Colonic mucosa (tissue), 4 donors: ENCODE data around the gene LNP1. TPM values are rescaled to one million over a fixed set of nuclear protein-coding genes. Genes with fewer than 3 reads are reported as not detected.
A peak's percentile ranks its signal among the peaks of the same experiment; 100 is the strongest.

Experiments
- DNase-seq: peaks from one replicate; pipeline ENCODE4 v3.0.0-alpha.2; 2020
- H3K27ac ChIP-seq: fragments of 200-600 bp; one replicate; pipeline ENCODE4 v1.8.0; 2021
- H3K27me3 ChIP-seq: fragments of 200-600 bp; one replicate; pipeline ENCODE4 v1.8.0; 2021
- H3K36me3 ChIP-seq: fragments of 200-600 bp; one replicate; pipeline ENCODE4 v1.8.0; 2021
- H3K4me1 ChIP-seq: fragments of 200-600 bp; one replicate; pipeline ENCODE4 v1.8.0; 2021; ENCODE audit warnings: mild to moderate bottlenecking
- H3K4me3 ChIP-seq: fragments of 200-600 bp; one replicate; pipeline ENCODE4 v1.8.0; 2021
- H3K9ac ChIP-seq, 2 donors: one replicate each; pipeline ENCODE4 v1.7.0; 2013; ENCODE audit warnings: control low read depth in 2 of 2, low read depth in 2 of 2, low read length in 2 of 2
- H3K9me3 ChIP-seq: fragments of 200-600 bp; one replicate; pipeline ENCODE4 v1.8.0; 2021
- CTCF ChIP-seq: fragments of 200-600 bp; IDR thresholded peaks from one replicate; pipeline ENCODE4 v1.8.0; 2022; ENCODE audit warnings: antibody characterized with exemption, mild to moderate bottlenecking
- intact Hi-C: fragments of 100-400 bp; cut with DNase I; formaldehyde crosslinking; loops from one replicate; pipeline ENCODE4 v1.14.1; 2022
- total RNA-seq, 2 donors: library from RNA; stranded (reverse); fragmentation: NEBNext Ultra II Directional in 1 of 2; extraction: Animal tissue kit (Norgen Biotek cat#: 25700) in 1 of 2; gene quantifications; one replicate each; pipeline ENCODE4 v1.2.1, GENCODE V29; 2021
- donor health status: healthy.
- donor health status: DM: no; HTN: no; CAD: no.
- donor health status: DM: no; HTN: no; CAD: no.

Gene LNP1
- total RNA-seq, 2 donors from 2014 or later = 0.74 to 1.4 TPM

GRCh38 chr3:100386437-100387074 lies 14.8 kb upstream of the LNP1 start:
- H3K36me3 ChIP-seq = peaks cover 10% of the 10 kb centered on the region
- no peaks in the 10 kb centered on the region for H3K9me3 ChIP-seq
- no peaks in the 10 kb centered on the region for H3K4me1 ChIP-seq
- no peak overlapping the region for H3K4me3 ChIP-seq
- no peak overlapping the region for H3K9ac ChIP-seq
- no peak overlapping the region for H3K27ac ChIP-seq
- no peak for TF ChIP-seq CTCF
- no peak for DNase-seq
- H3K27me3 ChIP-seq = no peaks in the 10 kb centered on the region
- intact Hi-C loops = no loop called here

DNA sequence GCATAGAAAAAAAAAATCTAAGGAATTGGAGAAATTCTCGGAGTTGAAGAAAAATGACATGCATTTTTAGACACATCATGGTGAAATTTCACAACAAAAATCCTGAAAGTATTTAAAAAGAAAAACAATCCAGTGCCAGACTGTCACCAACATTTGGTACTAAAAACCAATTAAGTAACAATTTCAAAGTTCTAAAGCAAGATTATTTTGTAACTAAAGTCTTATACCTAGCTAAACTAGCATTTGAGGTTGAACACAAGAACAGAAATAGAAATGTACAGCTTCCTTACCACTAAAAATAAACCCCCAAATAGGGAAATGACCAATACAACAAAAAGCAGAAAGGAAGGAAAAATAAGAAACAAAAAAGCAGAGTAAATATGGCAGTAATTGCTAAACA lies 12.3 kb upstream of the LNP1 start:
- H3K36me3 ChIP-seq = peaks cover 10% of the 10 kb centered on the region
- no peak overlapping the region for H3K4me3 ChIP-seq
- H3K27me3 ChIP-seq = no peaks in the 10 kb centered on the region
- no peaks in the 10 kb centered on the region for H3K9me3 ChIP-seq
- DNase-seq = no peak
- intact Hi-C loops = no loop called here
- H3K9ac ChIP-seq = no peak overlapping the region
- no peak overlapping the region for H3K27ac ChIP-seq
- no peaks in the 10 kb centered on the region for H3K4me1 ChIP-seq
- TF ChIP-seq CTCF = no peak

DNA sequence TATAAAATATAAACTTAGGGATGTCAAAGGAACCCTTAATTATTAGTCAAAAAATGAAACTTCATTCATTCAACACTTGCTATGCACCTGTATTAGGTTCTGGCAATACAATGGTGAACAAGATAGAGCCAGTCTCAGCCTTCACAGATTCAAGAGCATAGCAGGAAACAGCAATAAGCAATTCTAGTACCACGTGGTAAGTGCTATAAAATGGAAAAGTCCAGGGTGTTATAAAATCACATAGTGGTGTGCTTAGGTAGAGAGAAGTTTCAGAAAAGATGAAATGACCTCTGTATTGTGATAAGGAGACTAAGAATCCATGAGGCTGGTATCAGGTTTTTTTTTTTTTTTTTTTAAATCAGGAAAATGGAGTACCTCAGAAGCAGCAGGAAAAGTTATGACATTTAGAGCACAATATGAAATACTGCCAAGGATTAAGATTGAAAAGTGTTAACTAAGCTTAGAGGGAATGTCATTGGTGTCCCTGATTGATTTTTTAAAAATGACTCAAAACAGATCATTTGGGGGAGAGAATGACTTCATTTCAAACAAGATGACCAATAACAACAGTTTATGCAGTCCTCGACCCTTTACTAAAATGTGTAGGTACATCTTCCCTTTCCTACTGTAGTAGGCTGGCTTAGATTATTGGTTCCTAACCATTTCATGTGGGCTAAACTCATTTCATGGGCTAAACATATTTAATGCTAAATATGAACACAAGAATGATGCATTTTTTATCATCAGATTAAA lies 5.5 kb upstream of the LNP1 start:
- H3K9me3 ChIP-seq = no peaks in the 10 kb centered on the region
- H3K4me1 ChIP-seq = peaks cover 5% of the 10 kb centered on the region
- no peak overlapping the region for H3K9ac ChIP-seq
- peak; percentile 29 for DNase-seq
- TF ChIP-seq CTCF = no peak
- H3K27me3 ChIP-seq = no peaks in the 10 kb centered on the region
- intact Hi-C loops = no loop called here
- H3K36me3 ChIP-seq = no peaks in the 10 kb centered on the region
- peak overlapping the region; percentile 33 for H3K27ac ChIP-seq
- H3K4me3 ChIP-seq = no peak overlapping the region

GRCh38 chr3:100396967-100397366 lies 4.4 kb upstream of the LNP1 start:
- Histone ChIP-seq H3K27me3 (no peaks in the 10 kb centered on the region), H3K27ac (no peak overlapping the region), H3K36me3 (no peaks in the 10 kb centered on the region), H3K4me1 (peaks cover 5% of the 10 kb centered on the region), H3K4me3 (no peak overlapping the region), H3K9ac (no peak overlapping the region), H3K9me3 (no peaks in the 10 kb centered on the region)
- no peak for DNase-seq
- intact Hi-C loops = no loop called here
- TF ChIP-seq CTCF = no peak

DNA sequence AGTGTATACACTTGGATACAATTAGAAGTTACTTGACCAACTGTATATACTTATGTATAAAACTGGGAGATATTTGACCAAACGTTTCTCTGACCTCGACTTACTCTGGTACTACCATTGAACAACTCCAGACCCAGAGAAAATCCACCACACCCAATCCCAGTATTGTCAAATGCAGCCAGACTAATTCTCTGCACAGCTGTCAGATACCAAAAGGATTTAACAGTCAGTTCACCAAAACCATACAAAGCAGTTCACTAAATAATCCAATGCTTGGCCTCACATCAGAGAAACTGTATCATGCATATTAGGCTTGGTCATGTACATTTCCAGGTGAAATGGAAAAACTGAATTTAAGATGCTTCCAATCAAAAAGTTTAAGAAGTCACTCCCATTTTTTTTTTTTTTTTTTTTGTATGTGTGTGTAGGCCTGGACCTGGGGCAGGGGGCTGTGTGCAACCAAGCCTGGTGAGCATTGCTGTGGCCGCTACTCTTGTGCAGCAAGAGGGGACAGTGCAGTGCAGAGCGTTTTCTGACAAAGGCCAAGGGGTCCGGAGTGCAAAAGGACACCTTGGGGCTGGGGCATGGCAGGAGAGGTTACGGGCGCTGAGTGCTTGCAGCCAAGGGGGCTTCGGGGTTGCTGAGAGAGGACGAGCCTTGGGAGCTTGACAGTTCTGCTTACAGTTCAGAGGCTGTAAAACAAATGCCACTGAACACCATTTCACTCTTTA lies 1.8 kb upstream of the LNP1 start:
- intact Hi-C loops = no loop called here
- H3K36me3 ChIP-seq = no peaks in the 10 kb centered on the region
- no peak for DNase-seq
- H3K4me1 ChIP-seq = peaks cover 10% of the 10 kb centered on the region
- peak overlapping the region; percentile 40 to 86 for H3K9ac ChIP-seq
- H3K27me3 ChIP-seq = no peaks in the 10 kb centered on the region
- no peaks in the 10 kb centered on the region for H3K9me3 ChIP-seq
- no peak overlapping the region for H3K27ac ChIP-seq
- peak overlapping the region; percentile 98 for H3K4me3 ChIP-seq
- TF ChIP-seq CTCF = no peak
